Dendritic cell treated with granulocyte-macrophage colony-stimulating factor and Interleukin-4, amounts not matched to agents 40 ng/mL and 50 ng/mL, for 4 days (primary cell): ENCODE data around the gene ATG13.
"Not testable (repeated sequence)": the region's sequence is repeated elsewhere in the genome, so short reads cannot be mapped to it uniquely, and the experiment has no call there.

Source experiments
- H3K27ac Mint-ChIP-seq: one replicate; pipeline ENCODE4 v1.8.0; 2022; ENCODE audit warnings: mild to moderate bottlenecking, mixed read lengths
- H3K27me3 Mint-ChIP-seq: one replicate; pipeline ENCODE4 v1.8.0; 2022; ENCODE audit warnings: mild to moderate bottlenecking, mixed read lengths
- H3K36me3 Mint-ChIP-seq: one replicate; pipeline ENCODE4 v1.8.0; 2022; ENCODE audit warnings: low read depth, mixed read lengths
- H3K4me1 Mint-ChIP-seq: one replicate; pipeline ENCODE4 v1.8.0; 2022; ENCODE audit warnings: low read depth, mixed read lengths
- H3K4me3 Mint-ChIP-seq: one replicate; pipeline ENCODE4 v1.8.0; 2022; ENCODE audit warnings: mild to moderate bottlenecking, moderate library complexity, mixed read lengths
- H3K9me3 Mint-ChIP-seq: one replicate; pipeline ENCODE4 v1.8.0; 2022; ENCODE audit warnings: mixed read lengths
- intact Hi-C: fragments of 100-400 bp; cut with micrococcal nuclease; formaldehyde crosslinking; loops from one replicate; pipeline ENCODE4 v1.15.0; 2022

The ATG13 gene

GRCh38 chr11:46669711-46670139 lies 52.4 kb downstream of the ATG13 start:
- intact Hi-C loops = no loop called here
- no peak overlapping the region for H3K4me3 Mint-ChIP-seq
- peaks cover 8% of the 10 kb centered on the region for H3K9me3 Mint-ChIP-seq
- no peaks in the 10 kb centered on the region for H3K27me3 Mint-ChIP-seq
- peak overlapping the region; percentile 69 for H3K27ac Mint-ChIP-seq
- H3K36me3 Mint-ChIP-seq = peaks cover 100% of the 10 kb centered on the region
- peaks cover 46% of the 10 kb centered on the region for H3K4me1 Mint-ChIP-seq

- H3K9me3 Mint-ChIP-seq, H3K27me3 Mint-ChIP-seq, H3K27ac Mint-ChIP-seq, intact Hi-C loops, H3K4me3 Mint-ChIP-seq: not testable (repeated sequence)
- Mint-ChIP-seq H3K36me3 (peaks cover 92% of the 10 kb centered on the region), H3K4me1 (peaks cover 54% of the 10 kb centered on the region)
These were observed 53.2 kb downstream of the ATG13 start for GRCh38 chr11:46670521-46670920.

- H3K9me3 Mint-ChIP-seq = peaks cover 8% of the 10 kb centered on the region
- intact Hi-C loops = no loop called here
- peak overlapping the region; percentile 67 for H3K27ac Mint-ChIP-seq
- no peaks in the 10 kb centered on the region for H3K27me3 Mint-ChIP-seq
- H3K36me3 Mint-ChIP-seq = peaks cover 83% of the 10 kb centered on the region
- peaks cover 64% of the 10 kb centered on the region for H3K4me1 Mint-ChIP-seq
- H3K4me3 Mint-ChIP-seq = no peak overlapping the region
These were observed 54.6 kb downstream of the ATG13 start for GRCh38 chr11:46671958-46672315.

GRCh38 chr11:46672381-46672839 lies 55.1 kb downstream of the ATG13 start:
- Mint-ChIP-seq H3K27me3 (no peaks in the 10 kb centered on the region), H3K4me1 (peaks cover 69% of the 10 kb centered on the region), H3K27ac (peak overlapping the region; percentile 67), H3K9me3 (peaks cover 8% of the 10 kb centered on the region), H3K4me3 (no peak overlapping the region), H3K36me3 (peaks cover 83% of the 10 kb centered on the region)
- intact Hi-C loops = no loop called here

GRCh38 chr11:46673713-46674462 lies 56.5 kb downstream of the ATG13 start:
- H3K4me1 Mint-ChIP-seq = peaks cover 80% of the 10 kb centered on the region
- peaks cover 83% of the 10 kb centered on the region for H3K36me3 Mint-ChIP-seq
- H3K27ac Mint-ChIP-seq = peak overlapping the region; percentile 38
- H3K27me3 Mint-ChIP-seq = no peaks in the 10 kb centered on the region
- H3K4me3 Mint-ChIP-seq = no peak overlapping the region
- intact Hi-C loops = no loop called here
- peaks cover 8% of the 10 kb centered on the region for H3K9me3 Mint-ChIP-seq

- peak overlapping the region; percentile 38 for H3K27ac Mint-ChIP-seq
- H3K27me3 Mint-ChIP-seq = no peaks in the 10 kb centered on the region
- H3K4me1 Mint-ChIP-seq = peaks cover 73% of the 10 kb centered on the region
- peaks cover 83% of the 10 kb centered on the region for H3K36me3 Mint-ChIP-seq
- peaks cover 8% of the 10 kb centered on the region for H3K9me3 Mint-ChIP-seq
- no peak overlapping the region for H3K4me3 Mint-ChIP-seq
- intact Hi-C loops = no loop called here
These were observed 57.3 kb downstream of the ATG13 start for GRCh38 chr11:46674463-46675287.

- H3K27ac Mint-ChIP-seq = peak overlapping the region; percentile 38
- intact Hi-C loops = no loop called here
- H3K4me3 Mint-ChIP-seq = no peak overlapping the region
- peaks cover 8% of the 10 kb centered on the region for H3K9me3 Mint-ChIP-seq
- no peaks in the 10 kb centered on the region for H3K27me3 Mint-ChIP-seq
- peaks cover 83% of the 10 kb centered on the region for H3K36me3 Mint-ChIP-seq
- peaks cover 69% of the 10 kb centered on the region for H3K4me1 Mint-ChIP-seq
These were observed 58.0 kb downstream of the ATG13 start for GRCh38 chr11:46675288-46675851.

GRCh38 chr11:46675949-46676348 lies 58.6 kb downstream of the ATG13 start:
- intact Hi-C loops = no loop called here
- no peak overlapping the region for H3K4me3 Mint-ChIP-seq
- peaks cover 8% of the 10 kb centered on the region for H3K9me3 Mint-ChIP-seq
- no peaks in the 10 kb centered on the region for H3K27me3 Mint-ChIP-seq
- peaks cover 67% of the 10 kb centered on the region for H3K4me1 Mint-ChIP-seq
- peak overlapping the region; percentile 38 for H3K27ac Mint-ChIP-seq
- H3K36me3 Mint-ChIP-seq = peaks cover 83% of the 10 kb centered on the region

GRCh38 chr11:46676436-46677158 lies 59.2 kb downstream of the ATG13 start:
- Mint-ChIP-seq H3K27me3 (no peaks in the 10 kb centered on the region), H3K4me3 (no peak overlapping the region), H3K4me1 (peaks cover 61% of the 10 kb centered on the region), H3K9me3 (peaks cover 8% of the 10 kb centered on the region), H3K36me3 (peaks cover 83% of the 10 kb centered on the region), H3K27ac (peak overlapping the region; percentile 47)
- intact Hi-C loops = no loop called here

- H3K4me3 Mint-ChIP-seq = no peak overlapping the region
- H3K27ac Mint-ChIP-seq = peak overlapping the region; percentile 47
These were observed 59.8 kb downstream of the ATG13 start for GRCh38 chr11:46677169-46677568.

GRCh38 chr11:46677991-46678740 lies 60.8 kb downstream of the ATG13 start:
- intact Hi-C loops = no loop called here
- Mint-ChIP-seq H3K4me1 (peaks cover 48% of the 10 kb centered on the region), H3K27me3 (no peaks in the 10 kb centered on the region), H3K27ac (peak overlapping the region; percentile 47), H3K4me3 (no peak overlapping the region), H3K36me3 (peaks cover 78% of the 10 kb centered on the region), H3K9me3 (no peaks in the 10 kb centered on the region)

More at GRCh38 chr11:46677169-46677568, 59.8 kb downstream of the ATG13 start:
- peaks cover 83% of the 10 kb centered on the region for H3K36me3 Mint-ChIP-seq
- intact Hi-C loops = no loop called here
- H3K27me3 Mint-ChIP-seq = no peaks in the 10 kb centered on the region
- peaks cover 57% of the 10 kb centered on the region for H3K4me1 Mint-ChIP-seq
- H3K9me3 Mint-ChIP-seq = peaks cover 8% of the 10 kb centered on the region

GRCh38 chr11:46678741-46679130 lies 61.4 kb downstream of the ATG13 start:
- Mint-ChIP-seq H3K27ac (peak overlapping the region; percentile 47), H3K36me3 (peaks cover 78% of the 10 kb centered on the region), H3K4me3 (no peak overlapping the region), H3K27me3 (no peaks in the 10 kb centered on the region), H3K4me1 (peaks cover 46% of the 10 kb centered on the region), H3K9me3 (no peaks in the 10 kb centered on the region)
- intact Hi-C loops = no loop called here
